SK-N-SH (cell line): ENCODE measurements around the gene GJE1. TPM values are rescaled to one million over a fixed set of nuclear protein-coding genes. Genes with fewer than 3 reads are reported as not detected.

Source experiments
- CTCF ChIA-PET: fragments of 300-600, 350-600 bp; formaldehyde crosslinking; extraction: SDS; loops from one replicate; lab custom pipeline; 2021; lab: Yijun Ruan, JAX
- POLR2A ChIA-PET: fragments of 350-600 bp; sonication (Branson Sonifier 250); formaldehyde crosslinking; extraction: SDS; loops from one replicate; lab custom pipeline; 2020; ENCODE audit warnings: antibody characterized with exemption, inconsistent platforms; lab: Yijun Ruan, JAX
- DNase-seq: peaks from one replicate; pipeline ENCODE4 v3.0.0; 2012
- H2AFZ ChIP-seq: fragments of 200-600 bp; sonication (generic); 2 replicates; pipeline ENCODE4 v1.8.1; 2016; ENCODE audit warnings: antibody characterized with exemption, mild to moderate bottlenecking, low read depth
- H3F3A ChIP-seq: fragments of 200-600 bp; sonication (generic); replicated peaks from 2 replicates; pipeline ENCODE3; 2016; ENCODE audit warnings: antibody characterized with exemption, mild to moderate bottlenecking; ENCODE audit not compliant: insufficient read depth
- H3K27ac ChIP-seq, 2 experiments: fragments of 200-500 bp in 1 of 2; fragments of 200-600 bp in 1 of 2; sonication (Bioruptor generic) in 1 of 2; sonication (generic), shearing (Covaris generic) in 1 of 2; 2 replicates each; pipeline versions ENCODE4 v1.5.1 to v1.6.1; 2014 to 2016; ENCODE audit warnings: low read depth in 2 of 2, inconsistent platforms in 1 of 2, low read length in 1 of 2, mild to moderate bottlenecking in 1 of 2, mixed read lengths in 1 of 2
- H3K27me3 ChIP-seq: fragments of 200-600 bp; sonication (generic), shearing (Covaris generic); 2 replicates; pipeline ENCODE4 v1.6.1; 2016; ENCODE audit warnings: mixed run types; ENCODE audit not compliant: insufficient read depth
- H3K36me3 ChIP-seq, 2 experiments: fragments of 200-500 bp in 1 of 2; fragments of 200-600 bp in 1 of 2; sonication (Bioruptor generic) in 1 of 2; sonication (generic) in 1 of 2; replicated peaks in 1 of 2; 2 replicates each; pipeline versions ENCODE3 to v1.5.1; 2014 to 2016; ENCODE audit warnings: low read length in 1 of 2, mild to moderate bottlenecking in 1 of 2; ENCODE audit not compliant: insufficient read depth in 2 of 2, control insufficient read depth in 1 of 2
- H3K4me1 ChIP-seq, 2 experiments: fragments of 200-500 bp in 1 of 2; fragments of 200-600 bp in 1 of 2; sonication (Bioruptor generic) in 1 of 2; sonication (generic), shearing (Covaris generic) in 1 of 2; 2 replicates each; pipeline versions ENCODE4 v1.5.1 to v1.6.1; 2014 to 2016; ENCODE audit warnings: low read depth in 1 of 2, low read length in 1 of 2, mixed run types in 1 of 2; ENCODE audit not compliant: insufficient read depth in 2 of 2, control insufficient read depth in 1 of 2
- H3K4me2 ChIP-seq: fragments of 200-600 bp; sonication (generic), shearing (Covaris generic); 2 replicates; pipeline ENCODE4 v1.6.1; 2017; ENCODE audit warnings: mixed run types
- H3K4me3 ChIP-seq, 2 experiments: fragments of 200-500 bp in 1 of 2; fragments of 200-600 bp in 1 of 2; sonication (Bioruptor generic) in 1 of 2; sonication (generic), shearing (Covaris generic) in 1 of 2; 2 replicates each; pipeline versions ENCODE4 v1.5.1 to v1.8.1; 2014 to 2016; ENCODE audit warnings: low read depth in 2 of 2, inconsistent platforms in 1 of 2, low read length in 1 of 2, mild to moderate bottlenecking in 1 of 2, mixed read lengths in 1 of 2, moderate library complexity in 1 of 2
- H3K79me2 ChIP-seq: fragments of 200-600 bp; sonication (generic); 2 replicates; pipeline ENCODE4 v1.8.1; 2017; ENCODE audit warnings: mild to moderate bottlenecking; ENCODE audit not compliant: insufficient read depth
- H3K9ac ChIP-seq: fragments of 200-600 bp; sonication (generic); 2 replicates; pipeline ENCODE4 v1.6.1; 2017; ENCODE audit warnings: mixed run types
- H3K9me2 ChIP-seq: fragments of 200-600 bp; sonication (generic); 2 replicates; pipeline ENCODE4 v1.6.1; 2017; ENCODE audit warnings: mixed run types
- H3K9me3 ChIP-seq: fragments of 200-600 bp; sonication (generic); 2 replicates; pipeline ENCODE4 v1.6.1; 2017; ENCODE audit warnings: mixed run types, mild to moderate bottlenecking, moderate library complexity
- H4K20me1 ChIP-seq: fragments of 200-600 bp; sonication (generic); 2 replicates; pipeline ENCODE4 v1.6.1; 2017; ENCODE audit warnings: mild to moderate bottlenecking, mixed run types; ENCODE audit not compliant: insufficient read depth
- CHD2 ChIP-seq: fragments of 150-350 bp; IDR thresholded peaks from 2 replicates; pipeline ENCODE4 v1.6.1; 2018; ENCODE audit warnings: low read length; ENCODE audit not compliant: partially characterized antibody
- ELF1 ChIP-seq: IDR thresholded peaks from 2 replicates; pipeline ENCODE4 v1.4.0; 2012
- EZH2phosphoT487 ChIP-seq: fragments of 200-600 bp; sonication (generic); IDR thresholded peaks from 2 replicates; pipeline ENCODE4 v1.6.1; 2017; ENCODE audit warnings: low read depth, mixed run types, mild to moderate bottlenecking, antibody characterized with exemption, moderate library complexity, borderline replicate concordance
- FOSL2 ChIP-seq: IDR thresholded peaks from 2 replicates; pipeline ENCODE4 v1.4.0; 2012; ENCODE audit warnings: low read depth, mild to moderate bottlenecking, moderate library complexity, borderline replicate concordance
- FOXJ3 ChIP-seq: sonication (generic); formaldehyde crosslinking; IDR thresholded peaks from 2 replicates; pipeline ENCODE4 v1.5.1; 2020; ENCODE audit warnings: mild to moderate bottlenecking, missing genetic modification reagents
- GABPA ChIP-seq: IDR thresholded peaks from 2 replicates; pipeline ENCODE4 v1.4.0; 2012; ENCODE audit warnings: low read depth, mild to moderate bottlenecking
- JUND ChIP-seq: IDR thresholded peaks from 2 replicates; pipeline ENCODE4 v1.4.0; 2012
- MEF2A ChIP-seq: IDR thresholded peaks from 2 replicates; pipeline ENCODE4 v1.4.0; 2012; ENCODE audit warnings: low read depth, borderline replicate concordance
- MXI1 ChIP-seq: IDR thresholded peaks from 2 replicates; pipeline ENCODE4 v1.6.1; 2012; ENCODE audit warnings: mild to moderate bottlenecking, low read depth, low read length, improper control_type of control experiment
- NFIC ChIP-seq: IDR thresholded peaks from 2 replicates; pipeline ENCODE4 v1.4.0; 2012; ENCODE audit warnings: borderline replicate concordance
- POLR2AphosphoS5 ChIP-seq: IDR thresholded peaks from 2 replicates; pipeline ENCODE4 v1.6.1; 2012; ENCODE audit warnings: low read depth, low read length
- RAD21 ChIP-seq: IDR thresholded peaks from 2 replicates; pipeline ENCODE4 v1.6.1; 2012; ENCODE audit warnings: mild to moderate bottlenecking, low read length
- RCOR1 ChIP-seq: fragments of 150-350 bp; IDR thresholded peaks from 2 replicates; pipeline ENCODE4 v1.6.1; 2017; ENCODE audit warnings: antibody characterized with exemption, low read length
- REST ChIP-seq: IDR thresholded peaks from 2 replicates; pipeline ENCODE4 v1.6.1; 2012; ENCODE audit warnings: mild to moderate bottlenecking, low read depth, low read length, moderate library complexity
- SIN3A ChIP-seq: IDR thresholded peaks from 2 replicates; pipeline ENCODE4 v1.6.1; 2012; ENCODE audit warnings: low read depth, mild to moderate bottlenecking, low read length, moderate library complexity, borderline replicate concordance
- TAF1 ChIP-seq: IDR thresholded peaks from 2 replicates; pipeline ENCODE4 v1.6.1; 2012; ENCODE audit warnings: low read depth, mild to moderate bottlenecking, low read length, moderate library complexity, borderline replicate concordance
- TCF12 ChIP-seq: IDR thresholded peaks from 2 replicates; pipeline ENCODE4 v1.4.0; 2012
- TEAD4 ChIP-seq: IDR thresholded peaks from 2 replicates; pipeline ENCODE4 v1.4.0; 2012; ENCODE audit warnings: mild to moderate bottlenecking, borderline replicate concordance; ENCODE audit not compliant: insufficient read depth
- WGBS: methylation state at CpG from one replicate; pipeline ENCODE4 v1.1.6; 2017; ENCODE audit warnings: low lambda C conversion rate; 5-methylcytosine and 5-hydroxymethylcytosine counted together
- polyA plus RNA-seq, 3 experiments: library from polyadenylated mRNA; depleted of rRNA; stranded (reverse); fragments of >200 nt; gene quantifications; 2 replicates each; pipeline ENCODE4 v1.2.3, GENCODE V29; 2012
- TF ChIP-seq, protein P1 (sequence below): fragments of 150-350 bp; IDR thresholded peaks from 2 replicates; pipeline ENCODE4 v1.6.1; 2017; ENCODE audit warnings: antibody characterized with exemption, low read length, low read depth, borderline replicate concordance
- TF ChIP-seq, protein P2 (sequence below): fragments of 200-600 bp; sonication (generic); IDR thresholded peaks from 2 replicates; pipeline ENCODE4 v1.6.1; 2017; ENCODE audit warnings: antibody characterized with exemption, mild to moderate bottlenecking, moderate library complexity
- TF ChIP-seq, protein P3 (sequence below): IDR thresholded peaks from 2 replicates; pipeline ENCODE4 v1.4.0; 2012; ENCODE audit warnings: low read depth, borderline replicate concordance

Gene GJE1
- polyA plus RNA-seq, 1 of the 3 experiments (the other 2 are of a cell fraction) = not detected

DNA sequence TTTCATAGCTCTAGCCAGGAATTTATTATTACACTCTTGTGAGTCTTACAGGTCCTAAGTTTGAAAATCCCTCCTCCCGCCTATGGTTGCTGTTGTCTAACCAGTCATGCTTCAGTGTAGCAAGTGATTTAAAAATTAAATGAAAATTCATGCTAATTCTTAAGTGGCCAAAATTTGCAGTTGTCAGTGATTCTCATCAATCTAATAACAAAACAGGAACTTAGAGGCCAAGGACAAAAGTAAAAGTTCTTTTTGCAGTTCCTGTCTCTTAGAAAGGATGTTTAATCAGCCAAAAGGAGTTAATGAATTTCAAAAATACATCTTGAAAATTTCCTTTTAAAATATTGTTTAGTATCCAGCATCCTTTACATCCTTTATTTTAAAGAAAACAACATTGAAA is 50.6 kb downstream of the GJE1 start (continued):
- TF ChIP-seq FOXJ3 (CRISPR knock-in tag) = no peak

DNA sequence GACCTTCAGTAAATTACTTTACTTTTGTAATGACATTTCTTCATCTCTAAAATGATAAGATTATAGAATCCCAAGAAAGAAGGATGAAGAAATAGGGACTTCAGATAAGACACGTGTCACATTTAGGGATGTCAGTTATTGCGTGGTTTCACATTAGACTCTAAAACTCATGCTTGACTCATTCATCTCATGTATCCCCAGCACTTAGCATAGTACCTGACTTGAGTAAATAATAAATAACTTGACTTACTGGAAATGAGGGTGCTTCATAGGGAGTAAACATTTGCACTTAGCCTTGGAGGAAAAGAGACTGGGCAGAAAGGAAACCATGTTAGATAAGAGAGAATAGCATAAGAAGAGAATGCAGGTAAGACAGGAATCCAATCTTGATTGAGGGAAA is 51.6 kb downstream of the GJE1 start:
- Histone ChIP-seq H2AFZ (no peak overlapping the region), H3K27ac (no peak overlapping the region), H4K20me1 (no peaks in the 10 kb centered on the region), H3K4me3 (no peak overlapping the region), H3K79me2 (peaks cover 22% of the 10 kb centered on the region), H3K27me3 (no peaks in the 10 kb centered on the region), H3K4me1 (peaks cover 0 to 6% of the 10 kb centered on the region in 2 experiments; a peak in 2 of 4 replicates), H3F3A (peaks cover 19% of the 10 kb centered on the region), H3K9me3 (no peaks in the 10 kb centered on the region), H3K9ac (no peak overlapping the region), H3K36me3 (peaks cover 23 to 24% of the 10 kb centered on the region in 2 experiments), H3K9me2 (no peaks in the 10 kb centered on the region), H3K4me2 (no peak overlapping the region)
- ChIA-PET POLR2A (no interaction called here), CTCF (no interaction called here)
- DNase-seq = no peak
- WGBS = 98% methylated on average over 2 of the region's 2 CpGs
- TF ChIP-seq, protein P1, sequence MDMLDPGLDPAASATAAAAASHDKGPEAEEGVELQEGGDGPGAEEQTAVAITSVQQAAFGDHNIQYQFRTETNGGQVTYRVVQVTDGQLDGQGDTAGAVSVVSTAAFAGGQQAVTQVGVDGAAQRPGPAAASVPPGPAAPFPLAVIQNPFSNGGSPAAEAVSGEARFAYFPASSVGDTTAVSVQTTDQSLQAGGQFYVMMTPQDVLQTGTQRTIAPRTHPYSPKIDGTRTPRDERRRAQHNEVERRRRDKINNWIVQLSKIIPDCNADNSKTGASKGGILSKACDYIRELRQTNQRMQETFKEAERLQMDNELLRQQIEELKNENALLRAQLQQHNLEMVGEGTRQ = no peak
- TF ChIP-seq TCF12 (no peak), SIN3A (no peak), REST (no peak), FOSL2 (no peak), MEF2A (no peak), GABPA (no peak), MXI1 (no peak), CHD2 (no peak), POLR2AphosphoS5 (no peak), NFIC (no peak), ELF1 (no peak), TEAD4 (no peak), JUND (no peak), EZH2phosphoT487 (no peak), RAD21 (no peak), TAF1 (no peak), RCOR1 (no peak)
- TF ChIP-seq, protein P2, sequence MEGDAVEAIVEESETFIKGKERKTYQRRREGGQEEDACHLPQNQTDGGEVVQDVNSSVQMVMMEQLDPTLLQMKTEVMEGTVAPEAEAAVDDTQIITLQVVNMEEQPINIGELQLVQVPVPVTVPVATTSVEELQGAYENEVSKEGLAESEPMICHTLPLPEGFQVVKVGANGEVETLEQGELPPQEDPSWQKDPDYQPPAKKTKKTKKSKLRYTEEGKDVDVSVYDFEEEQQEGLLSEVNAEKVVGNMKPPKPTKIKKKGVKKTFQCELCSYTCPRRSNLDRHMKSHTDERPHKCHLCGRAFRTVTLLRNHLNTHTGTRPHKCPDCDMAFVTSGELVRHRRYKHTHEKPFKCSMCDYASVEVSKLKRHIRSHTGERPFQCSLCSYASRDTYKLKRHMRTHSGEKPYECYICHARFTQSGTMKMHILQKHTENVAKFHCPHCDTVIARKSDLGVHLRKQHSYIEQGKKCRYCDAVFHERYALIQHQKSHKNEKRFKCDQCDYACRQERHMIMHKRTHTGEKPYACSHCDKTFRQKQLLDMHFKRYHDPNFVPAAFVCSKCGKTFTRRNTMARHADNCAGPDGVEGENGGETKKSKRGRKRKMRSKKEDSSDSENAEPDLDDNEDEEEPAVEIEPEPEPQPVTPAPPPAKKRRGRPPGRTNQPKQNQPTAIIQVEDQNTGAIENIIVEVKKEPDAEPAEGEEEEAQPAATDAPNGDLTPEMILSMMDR = no peak
- TF ChIP-seq, protein P3, sequence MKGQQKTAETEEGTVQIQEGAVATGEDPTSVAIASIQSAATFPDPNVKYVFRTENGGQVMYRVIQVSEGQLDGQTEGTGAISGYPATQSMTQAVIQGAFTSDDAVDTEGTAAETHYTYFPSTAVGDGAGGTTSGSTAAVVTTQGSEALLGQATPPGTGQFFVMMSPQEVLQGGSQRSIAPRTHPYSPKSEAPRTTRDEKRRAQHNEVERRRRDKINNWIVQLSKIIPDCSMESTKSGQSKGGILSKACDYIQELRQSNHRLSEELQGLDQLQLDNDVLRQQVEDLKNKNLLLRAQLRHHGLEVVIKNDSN = no peak
- TF ChIP-seq, all 33 proteins: peak for 0
